ENCODE data around the gene DNAJC21. TPM values are rescaled to one million over a fixed set of nuclear protein-coding genes. Genes with fewer than 3 reads are reported as not detected.
A peak's percentile ranks its signal among the peaks of the same experiment; 100 is the strongest.

DNAJC21 gene
- total and polyA plus RNA-seq, 9 of the 15 experiments (the other 6 are each of a cell fraction or from before 2014, with no cell fraction given), result 26.6 to 105 (median 70.7) TPM

- TF ChIP-seq FOXJ3 (CRISPR knock-in tag; IDR thresholded peaks at IDR 0.05) (no peak), CREB1 (IDR thresholded peaks at IDR 0.05) (0 out of 2 replicates have a peak, but pooled peaks have one; percentile 12), CREB1 (CRISPR knock-in tag; IDR thresholded peaks at IDR 0.05) (peak; percentile 42; the same call in 1 of the 2 replicates), ZFX (CRISPR knock-in tag; IDR thresholded peaks at IDR 0.05) (peak; percentile 90), ARID2 (IDR thresholded peaks at IDR 0.05) (0 out of 2 replicates have a peak, but pooled peaks have one; percentile 45), ZNF79 (CRISPR knock-in tag; IDR thresholded peaks at IDR 0.05; ENCODE audit: low read depth) (no peak), PHB (CRISPR knock-in tag; IDR thresholded peaks at IDR 0.05) (no peak), ZBTB11 (CRISPR knock-in tag; IDR thresholded peaks at IDR 0.05) (peak in 1 of 3 experiments; percentile 63; a peak in 2 of 6 replicates), ZNF780A (CRISPR knock-in tag; IDR thresholded peaks at IDR 0.05) (no peak), ZNF76 (CRISPR knock-in tag; IDR thresholded peaks at IDR 0.05; ENCODE audit: borderline replicate concordance) (no peak), POLR2AphosphoS5 (IDR thresholded peaks at IDR 0.05; ENCODE audit: control insufficient read depth, insufficient read depth, low read depth, low read length) (peak; percentile 31; the same call in 1 of the 2 replicates), SMARCE1 (IDR thresholded peaks at IDR 0.05) (0 out of 2 replicates have a peak, but pooled peaks have one; percentile 46), XRCC3 (IDR thresholded peaks at IDR 0.05) (no peak), POLR2H (tag; IDR thresholded peaks at IDR 0.05; ENCODE audit: low read depth) (no peak), ZNF778 (CRISPR knock-in tag; IDR thresholded peaks at IDR 0.05) (no peak), ZNF57 (CRISPR knock-in tag; IDR thresholded peaks at IDR 0.05) (no peak), HMG20A (CRISPR knock-in tag; conservative IDR thresholded peaks at IDR 0.05) (no peak), ZNF12 (CRISPR knock-in tag; IDR thresholded peaks at IDR 0.05) (peak; percentile 73; the same call in 1 of the 2 replicates), TAF7 (tag; IDR thresholded peaks at IDR 0.05) (no peak), CREBBP (IDR thresholded peaks at IDR 0.05; ENCODE audit: low read depth, low read length) (no peak), CREB3L1 (IDR thresholded peaks at IDR 0.05; ENCODE audit: borderline replicate concordance, low read depth) (no peak), RFX5 (IDR thresholded peaks at IDR 0.05; ENCODE audit: low read depth, low read length) (no peak), GATAD2B (IDR thresholded peaks at IDR 0.05; ENCODE audit: borderline replicate concordance) (0 out of 2 replicates have a peak, but pooled peaks have one; percentile 55), ZNF133 (CRISPR knock-in tag; IDR thresholded peaks at IDR 0.05) (no peak), POLR2AphosphoS2 (IDR thresholded peaks at IDR 0.05; ENCODE audit: low read length) (no peak), OTX1 (CRISPR knock-in tag; IDR thresholded peaks at IDR 0.05) (0 out of 2 replicates have a peak, but pooled peaks have one; percentile 29)
Measured at GRCh38 chr5:34929720-34930461, 532 bp downstream of the DNAJC21 start (continued).
